Caco-2 (cell line): ENCODE measurements around the gene OR2AT4. TPM values are rescaled to one million over a fixed set of nuclear protein-coding genes. Genes with fewer than 3 reads are reported as not detected.
A peak's percentile ranks its signal among the peaks of the same experiment; 100 is the strongest.

Experiments
- BruUV-seq: library from RNA; stranded (reverse); fragments of 400-500 nt; replicated peaks from 2 replicates; lab custom pipeline; 2021; lab: Mats Ljungman, UMichigan
- CTCF ChIA-PET: fragments of 300-600 bp; sonication (Branson Sonifier 250); formaldehyde crosslinking; loops from one replicate; lab custom pipeline; 2022; ENCODE audit warnings: antibody characterized with exemption; lab: Charles Lee
- POLR2A ChIA-PET: fragments of 300-600 bp; sonication (Branson Sonifier 250); formaldehyde crosslinking; loops from one replicate; lab custom pipeline; 2022; ENCODE audit warnings: antibody characterized with exemption; lab: Charles Lee
- DNase-seq, 2 experiments: peaks; one replicate each; pipeline versions ENCODE4 v3.0.0 to v3.0.0-alpha.2; 2020 to 2022
- H3K27me3 ChIP-seq: replicated peaks from 2 replicates; pipeline ENCODE4 v1.6.0; 2011; ENCODE audit warnings: low read length; ENCODE audit not compliant: control insufficient read depth, insufficient read depth
- H3K36me3 ChIP-seq: 2 replicates; pipeline ENCODE4 v1.5.1; 2011; ENCODE audit warnings: low read length; ENCODE audit not compliant: control insufficient read depth, insufficient read depth
- H3K4me1 ChIP-seq: fragments of 250-450 bp; sonication (Bioruptor Pico); 2 replicates; pipeline ENCODE4 v1.5.1; 2020; ENCODE audit warnings: mild to moderate bottlenecking
- H3K4me3 ChIP-seq: 2 replicates; pipeline ENCODE4 v1.5.1; 2011; ENCODE audit warnings: low read depth, mild to moderate bottlenecking, control low read depth, low read length
- H3K9me3 ChIP-seq: fragments of 250-450 bp; sonication (Bioruptor Pico); 2 replicates; pipeline ENCODE4 v1.5.1; 2020; ENCODE audit warnings: mild to moderate bottlenecking, moderate library complexity
- H3K27ac Mint-ChIP-seq: one replicate; pipeline ENCODE4 v1.8.0; 2022; ENCODE audit warnings: mixed read lengths; ENCODE audit not compliant: unreplicated experiment
- H3K27me3 Mint-ChIP-seq: one replicate; pipeline ENCODE4 v1.8.0; 2022; ENCODE audit warnings: mixed read lengths; ENCODE audit not compliant: insufficient read depth, unreplicated experiment
- H3K36me3 Mint-ChIP-seq: one replicate; pipeline ENCODE4 v1.8.0; 2022; ENCODE audit warnings: mild to moderate bottlenecking, mixed read lengths; ENCODE audit not compliant: insufficient read depth, unreplicated experiment
- H3K4me1 Mint-ChIP-seq: one replicate; pipeline ENCODE4 v1.8.0; 2022; ENCODE audit warnings: low read depth, mixed read lengths; ENCODE audit not compliant: unreplicated experiment
- H3K4me3 Mint-ChIP-seq: one replicate; pipeline ENCODE4 v1.8.0; 2022; ENCODE audit warnings: mild to moderate bottlenecking, moderate library complexity, mixed read lengths; ENCODE audit not compliant: unreplicated experiment
- H3K9me3 Mint-ChIP-seq: one replicate; pipeline ENCODE4 v1.8.0; 2022; ENCODE audit warnings: mixed read lengths; ENCODE audit not compliant: unreplicated experiment
- CTCF ChIP-seq, 2 experiments: fragments of 200-600 bp in 1 of 2; IDR thresholded peaks; 1 replicate in 1 of 2; 2 replicates in 1 of 2; pipeline versions ENCODE4 v1.5.1 to v1.8.0; 2011 to 2022; ENCODE audit warnings: antibody characterized with exemption in 1 of 2, control low read depth in 1 of 2, inconsistent platforms in 1 of 2, low read depth in 1 of 2, low read length in 1 of 2, mild to moderate bottlenecking in 1 of 2, moderate library complexity in 1 of 2; ENCODE audit not compliant: insufficient read depth in 1 of 2, severe bottlenecking in 1 of 2, unreplicated experiment in 1 of 2
- intact Hi-C: fragments of 100-400 bp; cut with micrococcal nuclease; formaldehyde crosslinking; loops from one replicate; pipeline ENCODE4 v1.10.0; 2022; ENCODE audit not compliant: unreplicated experiment
- total RNA-seq: library from RNA; stranded (reverse); gene quantifications from 2 replicates; pipeline ENCODE4 v1.2.3, GENCODE V29; 2022

OR2AT4 gene
- total RNA-seq, 1 experiment from 2014 or later, result not detected

DNA sequence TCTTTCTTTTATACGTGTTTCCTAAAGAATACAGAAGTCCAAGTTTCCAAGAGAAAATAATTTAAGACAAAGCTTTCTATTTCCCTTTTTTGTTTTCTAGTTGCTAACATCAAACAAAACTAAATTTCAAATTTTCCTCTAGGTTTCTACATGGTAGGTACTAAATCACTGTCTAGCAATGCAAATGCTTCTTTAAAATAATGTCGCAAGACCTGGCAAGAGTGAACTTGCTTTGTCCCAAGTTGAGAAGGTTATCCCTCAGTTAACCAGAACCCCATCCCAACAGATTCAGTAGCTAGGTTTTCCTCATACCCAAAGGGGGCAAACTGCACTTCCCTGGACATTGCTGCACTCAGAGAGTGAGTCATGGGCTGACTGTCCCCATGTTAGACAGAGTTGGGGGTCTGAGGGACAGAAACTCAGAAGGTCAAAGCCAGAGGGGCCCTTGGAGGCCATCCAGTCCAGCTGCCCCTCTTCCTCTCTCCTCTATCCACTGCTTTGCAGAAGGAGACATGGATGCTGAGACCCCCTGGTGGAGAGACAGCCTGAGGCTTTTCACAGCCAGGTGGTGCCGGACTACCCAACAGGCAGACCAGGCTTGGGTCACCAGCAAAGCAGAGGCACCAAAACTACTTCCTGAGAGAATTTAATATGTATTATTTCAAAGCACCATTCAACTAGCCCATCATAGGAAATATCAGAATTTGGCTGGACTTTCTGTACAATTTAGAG lies 23.1 kb downstream of the OR2AT4 start:
- H3K9me3 ChIP-seq, result no peaks in the 10 kb centered on the region
- BruUV-seq, result no TSS peak
- ChIA-PET POLR2A (no interaction called here), CTCF (interaction anchor here (0.6 to 1.6 kb wide), 4 partner anchors 12 to 144 kb away, joined by 3 to 5 read pairs (median 4); no protein-coding TSS in a partner anchor)
- H3K4me3 Mint-ChIP-seq, result no peak overlapping the region
- no peaks in the 10 kb centered on the region for H3K9me3 Mint-ChIP-seq
- peak in 1 of 2 experiments; percentile 32 for DNase-seq
- peak; percentile 25 to 73 for TF ChIP-seq CTCF (IDR thresholded peaks at IDR 0.05; ENCODE audit: insufficient read depth in 1 of 2, low read depth in 1 of 2, low read length in 1 of 2, severe bottlenecking in 1 of 2, unreplicated experiment in 1 of 2)
- peaks cover 19% of the 10 kb centered on the region for H3K27me3 Mint-ChIP-seq
- H3K27me3 ChIP-seq, result peaks cover 1% of the 10 kb centered on the region; the same call in 1 of the 2 replicates
- no peak overlapping the region for H3K4me3 ChIP-seq
- no peak overlapping the region for H3K27ac Mint-ChIP-seq
- H3K4me1 Mint-ChIP-seq, result no peaks in the 10 kb centered on the region
- no peaks in the 10 kb centered on the region for H3K36me3 ChIP-seq
- intact Hi-C loops, result no loop called here
- no peaks in the 10 kb centered on the region for H3K4me1 ChIP-seq
- no peaks in the 10 kb centered on the region for H3K36me3 Mint-ChIP-seq

DNA sequence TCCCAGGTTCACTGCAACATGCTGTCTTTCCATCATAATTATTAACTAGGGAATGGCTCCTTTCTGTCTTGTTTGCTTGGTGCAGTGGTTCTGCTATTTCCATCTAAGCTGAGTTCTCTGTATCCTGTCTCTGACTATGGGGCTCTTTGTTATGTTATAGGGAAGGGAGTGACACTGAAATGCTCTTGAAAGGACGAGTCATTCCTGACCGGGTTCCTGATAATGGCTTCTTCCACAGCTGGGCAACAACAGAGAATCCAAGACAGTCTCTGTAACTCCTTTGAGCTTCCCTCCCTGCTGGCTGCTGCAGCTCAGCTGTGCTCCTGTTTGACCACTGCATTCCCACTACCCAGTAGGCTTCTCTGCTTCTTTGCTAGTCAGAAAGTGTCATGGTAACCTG lies 24.1 kb downstream of the OR2AT4 start:
- Mint-ChIP-seq H3K9me3 (no peaks in the 10 kb centered on the region), H3K27ac (no peak overlapping the region), H3K4me3 (no peak overlapping the region), H3K36me3 (no peaks in the 10 kb centered on the region), H3K4me1 (no peaks in the 10 kb centered on the region), H3K27me3 (peaks cover 16% of the 10 kb centered on the region)
- Histone ChIP-seq H3K4me3 (no peak overlapping the region), H3K9me3 (no peaks in the 10 kb centered on the region; the same call in 1 of the 2 replicates), H3K27me3 (peaks cover 1% of the 10 kb centered on the region; the same call in 1 of the 2 replicates), H3K36me3 (no peaks in the 10 kb centered on the region), H3K4me1 (no peaks in the 10 kb centered on the region)
- TF ChIP-seq CTCF (IDR thresholded peaks at IDR 0.05; ENCODE audit: insufficient read depth in 1 of 2, low read depth in 1 of 2, low read length in 1 of 2, severe bottlenecking in 1 of 2, unreplicated experiment in 1 of 2), result no peak
- no TSS peak for BruUV-seq
- ChIA-PET CTCF (interaction anchor here (1.3 to 1.6 kb wide), 2 partner anchors 50 to 132 kb away, joined by 4 to 5 read pairs; no protein-coding TSS in a partner anchor), POLR2A (no interaction called here)
- DNase-seq, result no peak
- intact Hi-C loops, result no loop called here

DNA sequence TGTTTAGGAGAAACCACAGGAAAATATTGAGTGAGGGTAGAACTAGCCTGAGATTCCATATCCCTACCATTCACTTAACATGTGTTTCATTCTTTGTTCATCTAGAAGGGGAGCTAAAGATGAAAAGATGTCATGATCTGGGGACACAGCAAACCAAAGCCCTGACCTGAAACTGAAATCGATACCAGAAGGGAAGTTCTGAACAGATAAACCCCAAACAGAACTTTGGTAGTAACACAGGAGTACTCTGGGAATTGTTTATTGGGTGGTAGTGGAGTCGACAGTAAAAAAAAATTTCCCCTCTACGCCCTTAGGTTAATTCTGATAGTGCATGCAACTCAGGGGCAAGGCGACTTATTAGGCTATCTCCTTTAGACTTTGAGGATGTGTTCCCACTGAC lies 27.2 kb downstream of the OR2AT4 start:
- Mint-ChIP-seq H3K9me3 (no peaks in the 10 kb centered on the region), H3K36me3 (no peaks in the 10 kb centered on the region), H3K27me3 (peaks cover 17% of the 10 kb centered on the region), H3K4me1 (no peaks in the 10 kb centered on the region), H3K27ac (no peak overlapping the region), H3K4me3 (no peak overlapping the region)
- no peaks in the 10 kb centered on the region for H3K4me1 ChIP-seq
- no peaks in the 10 kb centered on the region for H3K36me3 ChIP-seq
- intact Hi-C loops, result no loop called here
- H3K27me3 ChIP-seq, result peaks cover 1% of the 10 kb centered on the region; the same call in 1 of the 2 replicates
- no peak for TF ChIP-seq CTCF (IDR thresholded peaks at IDR 0.05; ENCODE audit: insufficient read depth in 1 of 2, low read depth in 1 of 2, low read length in 1 of 2, severe bottlenecking in 1 of 2, unreplicated experiment in 1 of 2)
- CTCF ChIA-PET, result no interaction called here
- no TSS peak for BruUV-seq
- no peak overlapping the region for H3K4me3 ChIP-seq
- POLR2A ChIA-PET, result interaction anchor here (0.6 kb wide), 1 partner anchor 297 kb away, joined by 10 read pairs; no protein-coding TSS in a partner anchor
- no peak for DNase-seq
- H3K9me3 ChIP-seq, result no peaks in the 10 kb centered on the region; the same call in 1 of the 2 replicates
